IMR-90 (cell line): ENCODE measurements around the gene CDC34. TPM values are rescaled to one million over a fixed set of nuclear protein-coding genes. Genes with fewer than 3 reads are reported as not detected.

Experiments
- ATAC-seq: fragments of 200-7000 bp; cut with Tn5 transposase; 2 replicates; pipeline ENCODE4 v1.9.1; 2020; ENCODE audit warnings: low read depth, mild to moderate bottlenecking, moderate library complexity
- BruUV-seq: library from RNA; stranded (reverse); fragments of 400-500 nt; replicated peaks from 2 replicates; lab custom pipeline; 2021; lab: Mats Ljungman, UMichigan
- CTCF ChIA-PET: fragments of 300-600 bp; formaldehyde crosslinking; extraction: SDS; loops from one replicate; lab custom pipeline; 2021; ENCODE audit warnings: antibody characterized with exemption; lab: Yijun Ruan, JAX
- POLR2A ChIA-PET: fragments of 300-600 bp; sonication (Branson Sonifier 250); formaldehyde crosslinking; loops from one replicate; lab custom pipeline; 2022; ENCODE audit warnings: antibody characterized with exemption; ENCODE audit not compliant: unreplicated experiment; lab: Charles Lee
- DNase-seq: peaks from one replicate; pipeline ENCODE4 v3.0.0; 2013
- H2AFZ ChIP-seq: replicated peaks from 2 replicates; pipeline ENCODE3; 2013; ENCODE audit warnings: low read length, mild to moderate bottlenecking; ENCODE audit not compliant: poor library complexity
- H2AK5ac ChIP-seq: 2 replicates; pipeline ENCODE4 v1.6.1; 2013; ENCODE audit warnings: low read depth, low read length, inconsistent platforms
- H2AK9ac ChIP-seq: replicated peaks from 2 replicates; pipeline ENCODE3; 2013; ENCODE audit warnings: mild to moderate bottlenecking, low read depth, low read length, moderate library complexity; ENCODE audit not compliant: poor library complexity
- H2BK120ac ChIP-seq: 2 replicates; pipeline ENCODE4 v1.6.1; 2013; ENCODE audit warnings: low read depth, low read length, inconsistent platforms
- H2BK15ac ChIP-seq: 3 replicates; pipeline ENCODE4 v1.6.1; 2013; ENCODE audit warnings: low read depth, low read length, inconsistent platforms
- H2BK20ac ChIP-seq: 2 replicates; pipeline ENCODE4 v1.6.1; 2013; ENCODE audit warnings: low read depth, mild to moderate bottlenecking, inconsistent platforms, low read length, moderate library complexity
- H2BK5ac ChIP-seq: 2 replicates; pipeline ENCODE4 v1.6.1; 2013; ENCODE audit warnings: mild to moderate bottlenecking, low read depth, low read length, inconsistent platforms; ENCODE audit not compliant: poor library complexity, severe bottlenecking
- H3K14ac ChIP-seq: replicated peaks from 2 replicates; pipeline ENCODE4 v1.6.1; 2013; ENCODE audit warnings: low read depth, low read length, inconsistent platforms
- H3K18ac ChIP-seq: 2 replicates; pipeline ENCODE4 v1.6.1; 2013; ENCODE audit warnings: low read depth, low read length, control low read depth
- H3K23ac ChIP-seq: 2 replicates; pipeline ENCODE4 v1.6.1; 2013; ENCODE audit warnings: low read depth, low read length, inconsistent platforms
- H3K27ac ChIP-seq: 2 replicates; pipeline ENCODE4 v1.5.1; 2013; ENCODE audit warnings: mild to moderate bottlenecking, control low read depth, low read length; ENCODE audit not compliant: insufficient read depth
- H3K27me3 ChIP-seq: 2 replicates; pipeline ENCODE4 v1.6.1; 2013; ENCODE audit warnings: low read length; ENCODE audit not compliant: control insufficient read depth, insufficient read depth
- H3K36me3 ChIP-seq: 2 replicates; pipeline ENCODE4 v1.6.1; 2013; ENCODE audit warnings: low read length, mixed read lengths; ENCODE audit not compliant: control insufficient read depth, insufficient read depth
- H3K4ac ChIP-seq: 2 replicates; pipeline ENCODE4 v1.6.1; 2013; ENCODE audit warnings: low read depth, low read length, inconsistent platforms
- H3K4me1 ChIP-seq: 2 replicates; pipeline ENCODE4 v1.6.1; 2013; ENCODE audit warnings: low read length, mixed read lengths; ENCODE audit not compliant: control insufficient read depth, insufficient read depth
- H3K4me2 ChIP-seq: 2 replicates; pipeline ENCODE4 v1.6.1; 2013; ENCODE audit warnings: low read depth, mild to moderate bottlenecking, control low read depth, low read length, moderate library complexity
- H3K4me3 ChIP-seq: 2 replicates; pipeline ENCODE4 v1.5.1; 2013; ENCODE audit warnings: low read depth, mild to moderate bottlenecking, control low read depth, low read length, moderate library complexity; ENCODE audit not compliant: insufficient read depth
- H3K56ac ChIP-seq: 2 replicates; pipeline ENCODE4 v1.6.1; 2013; ENCODE audit warnings: low read length, inconsistent platforms; ENCODE audit not compliant: insufficient read depth; ENCODE audit errors: extremely low read depth
- H3K79me1 ChIP-seq, 2 experiments: 2 replicates each; pipeline ENCODE4 v1.6.1; 2013; ENCODE audit warnings: low read length in 2 of 2, inconsistent platforms in 1 of 2, low read depth in 1 of 2
- H3K9ac ChIP-seq: 2 replicates; pipeline ENCODE4 v1.6.1; 2013; ENCODE audit warnings: low read depth, low read length, control low read depth
- H3K9me1 ChIP-seq: 2 replicates; pipeline ENCODE4 v1.6.1; 2013; ENCODE audit warnings: low read length, inconsistent platforms; ENCODE audit not compliant: insufficient read depth
- H3K9me3 ChIP-seq: 2 replicates; pipeline ENCODE4 v1.6.1; 2013; ENCODE audit warnings: low read length; ENCODE audit not compliant: control insufficient read depth, insufficient read depth
- H4K20me1 ChIP-seq: 2 replicates; pipeline ENCODE4 v1.6.1; 2013; ENCODE audit warnings: low read length, inconsistent platforms; ENCODE audit not compliant: insufficient read depth
- H4K5ac ChIP-seq: 2 replicates; pipeline ENCODE4 v1.6.1; 2013; ENCODE audit warnings: mild to moderate bottlenecking, low read depth, low read length, control low read depth
- H4K8ac ChIP-seq, 2 experiments: 2 replicates each; pipeline ENCODE4 v1.6.1; 2013; ENCODE audit warnings: low read depth in 2 of 2, low read length in 2 of 2, control low read depth in 1 of 2, inconsistent platforms in 1 of 2
- H4K91ac ChIP-seq: 2 replicates; pipeline ENCODE4 v1.6.1; 2013; ENCODE audit warnings: low read depth, low read length, inconsistent platforms; ENCODE audit not compliant: insufficient read depth
- BHLHE40 ChIP-seq: fragments of 150-350 bp; IDR thresholded peaks from 2 replicates; pipeline ENCODE4 v1.6.1; 2016; ENCODE audit warnings: mild to moderate bottlenecking, low read depth, low read length
- CEBPB ChIP-seq: IDR thresholded peaks from 2 replicates; pipeline ENCODE4 v1.6.1; 2012; ENCODE audit warnings: low read depth, low read length, improper control_type of control experiment
- CHD1 ChIP-seq: IDR thresholded peaks from 2 replicates; pipeline ENCODE4 v1.6.1; 2012; ENCODE audit warnings: low read depth, low read length, improper control_type of control experiment
- FOS ChIP-seq: fragments of 150-350 bp; IDR thresholded peaks from 2 replicates; pipeline ENCODE4 v1.6.1; 2016; ENCODE audit warnings: low read depth, low read length
- MAFK ChIP-seq: IDR thresholded peaks from 2 replicates; pipeline ENCODE4 v1.6.1; 2012; ENCODE audit warnings: low read depth, low read length, improper control_type of control experiment
- MAZ ChIP-seq: IDR thresholded peaks from 2 replicates; pipeline ENCODE4 v1.6.1; 2012; ENCODE audit warnings: low read depth, mild to moderate bottlenecking, low read length, improper control_type of control experiment, moderate library complexity, borderline replicate concordance
- MXI1 ChIP-seq: IDR thresholded peaks from 2 replicates; pipeline ENCODE4 v1.6.1; 2012; ENCODE audit warnings: low read depth, mild to moderate bottlenecking, low read length, moderate library complexity, borderline replicate concordance
- POLR2A ChIP-seq: IDR thresholded peaks from 2 replicates; pipeline ENCODE4 v1.6.1; 2012; ENCODE audit warnings: mild to moderate bottlenecking, low read depth, low read length
- RAD21 ChIP-seq: IDR thresholded peaks from 2 replicates; pipeline ENCODE4 v1.6.1; 2012; ENCODE audit warnings: low read length, improper control_type of control experiment
- RFX5 ChIP-seq: IDR thresholded peaks from 2 replicates; pipeline ENCODE4 v1.8.0; 2012; ENCODE audit warnings: low read depth, mild to moderate bottlenecking, low read length, moderate library complexity
- SMC3 ChIP-seq: fragments of 150-350 bp; IDR thresholded peaks from 2 replicates; pipeline ENCODE4 v1.6.1; 2016; ENCODE audit warnings: low read depth, mild to moderate bottlenecking, antibody characterized with exemption, low read length, moderate library complexity
- USF2 ChIP-seq: fragments of 150-350 bp; IDR thresholded peaks from 2 replicates; pipeline ENCODE4 v1.6.1; 2017; ENCODE audit warnings: mild to moderate bottlenecking, antibody characterized with exemption, low read length, low read depth
- WGBS, 2 experiments: methylation state at CpG; one replicate each; pipeline versions ENCODE4 v1.1.5 to v1.1.7; 2013; ENCODE audit warnings: missing lambda C conversion rate in 2 of 2; ENCODE audit not compliant: insufficient read length in 1 of 2; ENCODE audit errors: extremely low coverage in 2 of 2; 5-methylcytosine and 5-hydroxymethylcytosine counted together
- dilution Hi-C: fragments of 300-500 bp; cut with HindIII; formaldehyde crosslinking; loops from one replicate; pipeline ENCODE4 v1.14.3; 2018; ENCODE audit warnings: low sequenced_read_pairs; ENCODE audit not compliant: unreplicated experiment
- in situ Hi-C: fragments of 300-500 bp; cut with MboI; formaldehyde crosslinking; loops from 3 replicates; pipeline ENCODE4 v1.14.3; 2019; ENCODE audit warnings: low sequenced_read_pairs, inconsistent platforms, mixed read lengths
- intact Hi-C: fragments of 100-400 bp; cut with micrococcal nuclease; formaldehyde crosslinking; loops from 2 replicates; pipeline ENCODE4 v1.10.0; 2022
- polyA plus RNA-seq, 3 experiments: library from polyadenylated mRNA; depleted of rRNA; stranded (reverse); fragments of >200 nt; gene quantifications; 2 replicates each; pipeline ENCODE4 v1.2.3, GENCODE V29; 2012; ENCODE audit warnings: low replicate concordance in 1 of 3
- total RNA-seq: library from RNA; depleted of rRNA; stranded (reverse); fragments of >200 nt; gene quantifications from 2 replicates; pipeline ENCODE4 v1.2.3, GENCODE V29; 2012

CDC34 gene
- total and polyA plus RNA-seq, 2 of the 4 experiments (the other 2 are of a cell fraction): 35.7 to 68.9 TPM

DNA sequence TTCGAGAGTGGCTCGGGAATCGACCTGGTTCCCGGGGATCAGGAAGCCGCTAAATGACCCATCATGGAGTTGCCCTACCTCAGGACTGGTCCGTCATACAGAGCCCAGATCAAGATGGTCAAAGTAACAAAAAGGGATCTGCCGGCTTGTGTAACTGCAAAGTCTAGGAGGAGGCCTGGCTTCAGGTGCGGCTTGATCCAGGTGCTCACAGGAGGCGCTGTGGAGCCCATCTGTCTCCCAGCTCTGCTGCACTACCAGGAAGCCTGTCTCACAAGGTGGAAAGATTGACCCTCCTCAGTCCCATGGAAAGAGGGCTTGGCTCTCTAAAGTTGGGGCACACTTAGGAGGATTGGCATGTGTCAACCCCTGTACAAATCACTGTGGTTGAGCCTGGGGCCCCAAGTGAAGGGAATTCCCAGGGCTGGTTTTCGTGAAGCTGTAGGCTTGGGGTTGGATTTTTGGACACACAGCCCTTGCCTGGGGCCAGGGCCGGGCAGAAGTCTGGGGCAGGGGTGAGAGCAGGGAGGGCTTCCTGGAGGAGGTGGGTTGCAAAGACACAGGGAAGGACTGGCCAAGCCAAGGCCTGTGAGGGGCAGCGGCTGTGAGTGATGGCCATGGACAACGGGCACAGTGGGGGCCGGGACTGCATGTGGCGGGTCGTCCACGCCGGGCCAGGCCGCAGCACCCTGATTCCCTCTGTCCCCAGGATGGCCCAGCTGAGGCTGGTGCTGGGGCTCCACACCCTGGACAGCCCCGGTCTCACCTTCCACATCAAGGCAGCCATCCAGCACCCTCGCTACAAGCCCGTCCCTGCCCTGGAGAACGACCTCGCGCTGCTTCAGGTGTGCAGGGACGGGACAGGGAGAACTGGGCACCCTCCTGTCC, 16.5 kb downstream of the CDC34 start:
- Histone ChIP-seq H3K79me1 (no peaks in the 10 kb centered on the region; a peak in 1 of 4 replicates), H2BK20ac (no peak overlapping the region), H3K27ac (no peak overlapping the region), H3K36me3 (peaks cover 3% of the 10 kb centered on the region; the same call in 1 of the 2 replicates), H4K91ac (no peak overlapping the region), H4K8ac (no peak overlapping the region), H3K4ac (no peak overlapping the region), H3K4me1 (peaks cover 2% of the 10 kb centered on the region; the same call in 1 of the 2 replicates), H3K14ac (no peak overlapping the region), H3K23ac (no peak overlapping the region), H3K18ac (no peak overlapping the region), H2AFZ (no peak overlapping the region), H3K27me3 (no peaks in the 10 kb centered on the region), H3K9ac (no peak overlapping the region), H4K20me1 (peaks cover 7% of the 10 kb centered on the region; the same call in 1 of the 2 replicates), H2BK5ac (no peak overlapping the region), H3K9me1 (peaks cover 8% of the 10 kb centered on the region), H3K9me3 (no peaks in the 10 kb centered on the region), H2AK9ac (no peak overlapping the region), H4K5ac (no peak overlapping the region), H3K4me3 (no peak overlapping the region), H2BK15ac (no peak overlapping the region), H3K4me2 (no peak overlapping the region), H2AK5ac (no peak overlapping the region), H2BK120ac (no peak overlapping the region), H3K56ac (no peak overlapping the region)
- POLR2A ChIA-PET: no interaction called here
- 81% methylated on average over 9 of the region's 26 CpGs; no CpG with 5 or more reads in 1 of the 2 experiments for WGBS, 2 experiments
- intact Hi-C loops (no loop called here), in situ Hi-C loops (no loop called here), dilution Hi-C loops (no loop called here)
- no TSS peak for BruUV-seq
- CTCF ChIA-PET: no interaction called here
- ATAC-seq: no peak
- TF ChIP-seq POLR2A (no peak), USF2 (no peak), MXI1 (no peak), MAZ (no peak), FOS (no peak), SMC3 (no peak), RAD21 (no peak), MAFK (no peak), CHD1 (no peak), RFX5 (no peak), BHLHE40 (no peak), CEBPB (no peak)
- DNase-seq: no peak
